ENCODE data around the gene ULK2.

The ULK2 gene

GRCh38 chr17:19738757-19739156, 129.0 kb downstream of the ULK2 start:
- TF ChIP-seq, protein P1, sequence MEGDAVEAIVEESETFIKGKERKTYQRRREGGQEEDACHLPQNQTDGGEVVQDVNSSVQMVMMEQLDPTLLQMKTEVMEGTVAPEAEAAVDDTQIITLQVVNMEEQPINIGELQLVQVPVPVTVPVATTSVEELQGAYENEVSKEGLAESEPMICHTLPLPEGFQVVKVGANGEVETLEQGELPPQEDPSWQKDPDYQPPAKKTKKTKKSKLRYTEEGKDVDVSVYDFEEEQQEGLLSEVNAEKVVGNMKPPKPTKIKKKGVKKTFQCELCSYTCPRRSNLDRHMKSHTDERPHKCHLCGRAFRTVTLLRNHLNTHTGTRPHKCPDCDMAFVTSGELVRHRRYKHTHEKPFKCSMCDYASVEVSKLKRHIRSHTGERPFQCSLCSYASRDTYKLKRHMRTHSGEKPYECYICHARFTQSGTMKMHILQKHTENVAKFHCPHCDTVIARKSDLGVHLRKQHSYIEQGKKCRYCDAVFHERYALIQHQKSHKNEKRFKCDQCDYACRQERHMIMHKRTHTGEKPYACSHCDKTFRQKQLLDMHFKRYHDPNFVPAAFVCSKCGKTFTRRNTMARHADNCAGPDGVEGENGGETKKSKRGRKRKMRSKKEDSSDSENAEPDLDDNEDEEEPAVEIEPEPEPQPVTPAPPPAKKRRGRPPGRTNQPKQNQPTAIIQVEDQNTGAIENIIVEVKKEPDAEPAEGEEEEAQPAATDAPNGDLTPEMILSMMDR (IDR thresholded peaks at IDR 0.05; ENCODE audit: insufficient read depth, low read length, poor library complexity, severe bottlenecking): no peak
- no peaks in the 10 kb centered on the region for H3K36me3 ChIP-seq (ENCODE audit: control insufficient read depth, insufficient read depth, low read length)
- H3K4me3 ChIP-seq (replicated peaks; ENCODE audit: low read depth, low read length): no peak overlapping the region
- no peaks in the 10 kb centered on the region; the same call in 1 of the 2 replicates for H3K27me3 ChIP-seq (replicated peaks; ENCODE audit: control insufficient read depth, insufficient read depth, low read length)
- DNase-seq (ENCODE audit: extremely low read depth, insufficient read length): no peak

GRCh38 chr17:19738073-19738449, 129.7 kb downstream of the ULK2 start:
- Histone ChIP-seq H3K27me3 (replicated peaks; ENCODE audit: control insufficient read depth, insufficient read depth, low read length) (no peaks in the 10 kb centered on the region; the same call in 1 of the 2 replicates), H3K36me3 (ENCODE audit: control insufficient read depth, insufficient read depth, low read length) (no peaks in the 10 kb centered on the region), H3K4me3 (replicated peaks; ENCODE audit: low read depth, low read length) (no peak overlapping the region)
- no peak for DNase-seq (ENCODE audit: extremely low read depth, insufficient read length)
- TF ChIP-seq, protein P1 (IDR thresholded peaks at IDR 0.05; ENCODE audit: insufficient read depth, low read length, poor library complexity, severe bottlenecking): no peak

DNA sequence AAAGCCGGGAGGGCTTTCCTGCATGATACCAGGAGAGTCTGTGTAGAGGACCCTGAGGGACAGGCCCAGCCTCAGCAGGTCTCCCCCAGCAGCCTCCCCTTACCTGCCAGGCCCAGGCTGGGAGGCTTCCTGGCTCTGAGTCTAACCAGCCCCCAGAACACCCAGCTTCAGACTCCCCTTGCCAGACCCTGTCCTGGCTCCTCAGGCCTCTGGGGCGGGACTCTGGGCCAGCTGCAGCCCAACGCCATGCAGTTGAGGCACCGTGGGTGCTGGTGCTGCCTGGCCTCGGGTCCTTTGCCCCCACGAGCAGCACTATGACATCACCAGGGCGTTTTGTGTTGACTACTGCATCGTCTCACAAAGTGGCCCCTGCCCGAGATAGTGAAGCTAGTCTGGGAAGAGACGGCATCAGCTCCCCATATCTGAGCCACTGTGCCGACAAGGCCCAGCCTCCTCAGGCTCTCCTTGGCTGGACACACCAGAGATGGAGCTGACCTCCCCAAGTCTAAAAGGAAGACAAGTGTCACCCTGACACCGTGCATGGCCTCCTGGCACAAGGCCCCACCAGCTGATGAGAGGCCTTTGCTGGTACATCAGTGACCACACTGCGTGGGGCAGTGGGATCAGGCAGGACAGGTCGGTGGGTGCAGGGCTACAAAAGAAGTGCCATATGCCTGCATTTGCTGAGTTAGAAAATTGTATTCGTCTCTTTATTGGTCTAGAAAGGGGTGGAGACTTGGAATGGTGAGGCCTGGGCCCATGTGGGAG, 130.2 kb downstream of the ULK2 start:
- Histone ChIP-seq H3K27me3 (replicated peaks; ENCODE audit: control insufficient read depth, insufficient read depth, low read length) (no peaks in the 10 kb centered on the region; the same call in 1 of the 2 replicates), H3K4me3 (replicated peaks; ENCODE audit: low read depth, low read length) (no peak overlapping the region), H3K36me3 (ENCODE audit: control insufficient read depth, insufficient read depth, low read length) (no peaks in the 10 kb centered on the region)
- no peak for DNase-seq (ENCODE audit: extremely low read depth, insufficient read length)
- TF ChIP-seq, protein P1 (IDR thresholded peaks at IDR 0.05; ENCODE audit: insufficient read depth, low read length, poor library complexity, severe bottlenecking): no peak

DNA sequence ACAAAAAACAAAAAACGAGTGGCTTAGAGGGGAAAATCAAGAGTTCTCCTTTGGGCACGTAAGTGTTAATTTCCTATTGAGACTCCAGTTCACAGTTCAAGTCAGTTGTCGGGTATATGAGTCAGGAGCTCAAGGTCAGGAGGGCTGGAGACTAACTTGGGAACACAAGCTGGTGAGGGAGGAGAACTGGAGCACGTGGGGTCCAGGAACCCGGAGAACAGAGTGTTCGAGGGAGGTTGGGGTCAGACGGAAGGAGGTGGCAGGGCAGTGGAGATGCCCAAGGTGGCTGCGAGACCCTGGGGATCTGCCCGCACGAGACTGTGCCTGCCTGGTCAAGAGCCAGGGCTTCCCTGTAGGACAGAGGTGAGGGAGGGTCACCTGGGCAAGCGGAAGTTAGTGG, 131.7 kb downstream of the ULK2 start:
- DNase-seq (ENCODE audit: extremely low read depth, insufficient read length): no peak
- Histone ChIP-seq H3K36me3 (ENCODE audit: control insufficient read depth, insufficient read depth, low read length) (no peaks in the 10 kb centered on the region), H3K27me3 (replicated peaks; ENCODE audit: control insufficient read depth, insufficient read depth, low read length) (no peaks in the 10 kb centered on the region; the same call in 1 of the 2 replicates), H3K4me3 (replicated peaks; ENCODE audit: low read depth, low read length) (no peak overlapping the region)
- TF ChIP-seq, protein P1 (IDR thresholded peaks at IDR 0.05; ENCODE audit: insufficient read depth, low read length, poor library complexity, severe bottlenecking): no peak

- TF ChIP-seq, protein P1 (IDR thresholded peaks at IDR 0.05; ENCODE audit: insufficient read depth, low read length, poor library complexity, severe bottlenecking): no peak
- Histone ChIP-seq H3K36me3 (ENCODE audit: control insufficient read depth, insufficient read depth, low read length) (no peaks in the 10 kb centered on the region), H3K27me3 (replicated peaks; ENCODE audit: control insufficient read depth, insufficient read depth, low read length) (no peaks in the 10 kb centered on the region; the same call in 1 of the 2 replicates), H3K4me3 (replicated peaks; ENCODE audit: low read depth, low read length) (no peak overlapping the region)
- no peak for DNase-seq (ENCODE audit: extremely low read depth, insufficient read length)
These were observed 133.7 kb downstream of the ULK2 start for GRCh38 chr17:19733953-19734526.
